IPS-18a (cell line): ENCODE results near the gene PIK3R6.

Experiments used
- H3K27ac ChIP-seq: one replicate; pipeline ENCODE4 v1.5.1; 2013; ENCODE audit warnings: low read length
- H3K27me3 ChIP-seq: one replicate; pipeline ENCODE4 v1.6.1; 2013; ENCODE audit warnings: mild to moderate bottlenecking, low read length; ENCODE audit not compliant: control insufficient read depth, insufficient read depth
- H3K36me3 ChIP-seq: one replicate; pipeline ENCODE4 v1.6.1; 2013; ENCODE audit warnings: low read depth, low read length; ENCODE audit not compliant: control insufficient read depth
- H3K4me1 ChIP-seq: one replicate; pipeline ENCODE4 v1.6.1; 2013; ENCODE audit warnings: low read depth, low read length; ENCODE audit not compliant: control insufficient read depth
- H3K4me3 ChIP-seq: one replicate; pipeline ENCODE4 v1.5.1; 2013; ENCODE audit warnings: low read length
- H3K9ac ChIP-seq: one replicate; pipeline ENCODE4 v1.6.1; 2013; ENCODE audit warnings: mild to moderate bottlenecking, low read length, moderate library complexity
- H3K9me3 ChIP-seq: one replicate; pipeline ENCODE4 v1.6.1; 2013; ENCODE audit warnings: low read depth, low read length; ENCODE audit not compliant: control insufficient read depth

The PIK3R6 gene

GRCh38 chr17:8793649-8794048, 73.8 kb downstream of the PIK3R6 start:
- peaks cover 13% of the 10 kb centered on the region for H3K4me1 ChIP-seq
- H3K36me3 ChIP-seq: no peaks in the 10 kb centered on the region
- no peak overlapping the region for H3K27ac ChIP-seq
- no peak overlapping the region for H3K9ac ChIP-seq
- H3K4me3 ChIP-seq: no peak overlapping the region
- H3K9me3 ChIP-seq: peaks cover 9% of the 10 kb centered on the region
- H3K27me3 ChIP-seq: peaks cover 9% of the 10 kb centered on the region

- no peak overlapping the region for H3K27ac ChIP-seq
- H3K27me3 ChIP-seq: no peaks in the 10 kb centered on the region
- H3K4me1 ChIP-seq: peaks cover 9% of the 10 kb centered on the region
- H3K9me3 ChIP-seq: peaks cover 9% of the 10 kb centered on the region
- no peak overlapping the region for H3K9ac ChIP-seq
- no peak overlapping the region for H3K4me3 ChIP-seq
- no peaks in the 10 kb centered on the region for H3K36me3 ChIP-seq
Measured at GRCh38 chr17:8792646-8793045, 74.8 kb downstream of the PIK3R6 start.

- Histone ChIP-seq H3K4me1 (peaks cover 9% of the 10 kb centered on the region), H3K9ac (no peak overlapping the region), H3K27me3 (no peaks in the 10 kb centered on the region), H3K4me3 (no peak overlapping the region), H3K36me3 (no peaks in the 10 kb centered on the region), H3K27ac (no peak overlapping the region), H3K9me3 (peaks cover 9% of the 10 kb centered on the region)
Measured at GRCh38 chr17:8791910-8792270, 75.6 kb downstream of the PIK3R6 start.

- Histone ChIP-seq H3K9me3 (peaks cover 9% of the 10 kb centered on the region), H3K27me3 (no peaks in the 10 kb centered on the region), H3K27ac (no peak overlapping the region), H3K4me3 (no peak overlapping the region), H3K36me3 (no peaks in the 10 kb centered on the region), H3K9ac (no peak overlapping the region), H3K4me1 (peaks cover 9% of the 10 kb centered on the region)
Measured at GRCh38 chr17:8791248-8791909, 76.1 kb downstream of the PIK3R6 start.

GRCh38 chr17:8789743-8790142, 77.7 kb downstream of the PIK3R6 start:
- Histone ChIP-seq H3K27ac (no peak overlapping the region), H3K9ac (no peak overlapping the region), H3K27me3 (no peaks in the 10 kb centered on the region), H3K4me3 (no peak overlapping the region), H3K4me1 (peaks cover 9% of the 10 kb centered on the region), H3K36me3 (no peaks in the 10 kb centered on the region), H3K9me3 (peaks cover 9% of the 10 kb centered on the region)

- Histone ChIP-seq H3K36me3 (no peaks in the 10 kb centered on the region), H3K4me1 (peaks cover 9% of the 10 kb centered on the region), H3K9me3 (peaks cover 9% of the 10 kb centered on the region), H3K27me3 (no peaks in the 10 kb centered on the region), H3K9ac (no peak overlapping the region), H3K4me3 (no peak overlapping the region), H3K27ac (no peak overlapping the region)
Measured at GRCh38 chr17:8788998-8789397, 78.5 kb downstream of the PIK3R6 start.

GRCh38 chr17:8785547-8786413, 81.7 kb downstream of the PIK3R6 start:
- no peak overlapping the region for H3K4me3 ChIP-seq
- H3K4me1 ChIP-seq: peaks cover 9% of the 10 kb centered on the region
- H3K9ac ChIP-seq: no peak overlapping the region

GRCh38 chr17:8782176-8782575, 85.3 kb downstream of the PIK3R6 start:
- Histone ChIP-seq H3K4me1 (no peaks in the 10 kb centered on the region), H3K9me3 (no peaks in the 10 kb centered on the region), H3K27ac (no peak overlapping the region), H3K36me3 (no peaks in the 10 kb centered on the region), H3K27me3 (no peaks in the 10 kb centered on the region), H3K4me3 (no peak overlapping the region), H3K9ac (no peak overlapping the region)

More at GRCh38 chr17:8785547-8786413, 81.7 kb downstream of the PIK3R6 start:
- H3K9me3 ChIP-seq: no peaks in the 10 kb centered on the region
- H3K36me3 ChIP-seq: no peaks in the 10 kb centered on the region
- no peak overlapping the region for H3K27ac ChIP-seq
- no peaks in the 10 kb centered on the region for H3K27me3 ChIP-seq

GRCh38 chr17:8781776-8782175, 85.7 kb downstream of the PIK3R6 start:
- no peaks in the 10 kb centered on the region for H3K36me3 ChIP-seq
- no peaks in the 10 kb centered on the region for H3K27me3 ChIP-seq
- H3K4me1 ChIP-seq: no peaks in the 10 kb centered on the region
- H3K9me3 ChIP-seq: no peaks in the 10 kb centered on the region
- H3K27ac ChIP-seq: no peak overlapping the region
- H3K9ac ChIP-seq: no peak overlapping the region
- no peak overlapping the region for H3K4me3 ChIP-seq

GRCh38 chr17:8776881-8777280, 90.6 kb downstream of the PIK3R6 start:
- Histone ChIP-seq H3K36me3 (no peaks in the 10 kb centered on the region), H3K27me3 (no peaks in the 10 kb centered on the region), H3K9ac (no peak overlapping the region), H3K4me3 (no peak overlapping the region), H3K4me1 (no peaks in the 10 kb centered on the region), H3K27ac (no peak overlapping the region), H3K9me3 (no peaks in the 10 kb centered on the region)

GRCh38 chr17:8776248-8776647, 91.2 kb downstream of the PIK3R6 start:
- Histone ChIP-seq H3K27me3 (no peaks in the 10 kb centered on the region), H3K9ac (no peak overlapping the region), H3K9me3 (no peaks in the 10 kb centered on the region), H3K36me3 (no peaks in the 10 kb centered on the region), H3K4me1 (no peaks in the 10 kb centered on the region), H3K4me3 (no peak overlapping the region), H3K27ac (no peak overlapping the region)

GRCh38 chr17:8766731-8767130, 100.7 kb downstream of the PIK3R6 start:
- Histone ChIP-seq H3K4me1 (no peaks in the 10 kb centered on the region), H3K36me3 (no peaks in the 10 kb centered on the region), H3K27ac (no peak overlapping the region), H3K4me3 (no peak overlapping the region), H3K9ac (no peak overlapping the region), H3K27me3 (no peaks in the 10 kb centered on the region), H3K9me3 (no peaks in the 10 kb centered on the region)
